SK-MEL-5 (cell line): Measurements from ENCODE around the gene DYNC2LI1. TPM values are rescaled to one million over a fixed set of nuclear protein-coding genes. Genes with fewer than 3 reads are reported as not detected.

ENCODE experiments used
- DNase-seq: peaks from one replicate; pipeline ENCODE4 v3.0.0-alpha.2; 2016; ENCODE audit warnings: low read depth, low spot score
- in situ Hi-C: cut with HindIII; loops from 2 replicates; pipeline ENCODE4 v1.10.0; 2016; ENCODE audit warnings: low sequenced_read_pairs, high pct_unique_total_duplicates, low pct_unique_long_range_greater_than_20kb
- total RNA-seq: library from RNA; depleted of rRNA; stranded (reverse); fragments of >200 nt; shearing (Covaris generic); gene quantifications from 2 replicates; pipeline ENCODE4 v1.2.3, GENCODE V29; 2014

The DYNC2LI1 gene
- total RNA-seq, 1 experiment from 2014 or later, result 75.9 TPM

GRCh38 chr2:43832457-43832856 lies 58.6 kb downstream of the DYNC2LI1 start:
- in situ Hi-C loops, result no loop called here
- DNase-seq, result no peak

- in situ Hi-C loops, result no loop called here
- DNase-seq, result no peak
Observed at GRCh38 chr2:43837033-43837432, 63.2 kb downstream of the DYNC2LI1 start.

- DNase-seq, result no peak
- in situ Hi-C loops, result no loop called here
Observed at GRCh38 chr2:43837831-43838559, 64.2 kb downstream of the DYNC2LI1 start.

- no peak for DNase-seq
- in situ Hi-C loops, result no loop called here
Observed at GRCh38 chr2:43838560-43839267, 64.9 kb downstream of the DYNC2LI1 start, which contains the start of the genes ABCG5 and ABCG8. ABCG5 (minus strand) TSS chr2:43838839; CDS start chr2:43838679, 160 bp downstream. ABCG8 (plus strand) TSS chr2:43838971; CDS start chr2:43839054, 83 bp downstream.

GRCh38 chr2:43839776-43840564 lies 66.1 kb downstream of the DYNC2LI1 start:
- no peak for DNase-seq
- in situ Hi-C loops, result no loop called here

- in situ Hi-C loops, result no loop called here
- no peak for DNase-seq
Observed at GRCh38 chr2:43840965-43841364, 67.1 kb downstream of the DYNC2LI1 start.

GRCh38 chr2:43841949-43842865 lies 68.4 kb downstream of the DYNC2LI1 start:
- no peak for DNase-seq
- in situ Hi-C loops, result no loop called here

- in situ Hi-C loops, result no loop called here
- DNase-seq, result no peak
Observed at GRCh38 chr2:43842866-43843226, 69.0 kb downstream of the DYNC2LI1 start.

- in situ Hi-C loops, result no loop called here
- no peak for DNase-seq
Observed at GRCh38 chr2:43845181-43845580, 71.3 kb downstream of the DYNC2LI1 start.

GRCh38 chr2:43846140-43846793 lies 72.4 kb downstream of the DYNC2LI1 start:
- in situ Hi-C loops, result no loop called here
- DNase-seq, result no peak

GRCh38 chr2:43848214-43848613 lies 74.4 kb downstream of the DYNC2LI1 start:
- in situ Hi-C loops, result no loop called here
- DNase-seq, result no peak

- in situ Hi-C loops, result no loop called here
- no peak for DNase-seq
Observed at GRCh38 chr2:43851011-43851980, 77.5 kb downstream of the DYNC2LI1 start.

GRCh38 chr2:43852196-43852730 lies 78.4 kb downstream of the DYNC2LI1 start:
- DNase-seq, result no peak
- in situ Hi-C loops, result no loop called here

GRCh38 chr2:43853141-43854081 lies 79.6 kb downstream of the DYNC2LI1 start:
- in situ Hi-C loops, result no loop called here
- no peak for DNase-seq

GRCh38 chr2:43854671-43855070 lies 80.8 kb downstream of the DYNC2LI1 start:
- in situ Hi-C loops, result no loop called here
- no peak for DNase-seq
